ENCODE results near the gene KLHL28.

Gene KLHL28

GRCh38 chr14:44961554-44962333 is at the start of gene KLHL28, which contains the start of gene TOGARAM1:
Gene KLHL28 (minus strand): TSS chr14:44961947. CDS start chr14:44945928, 16,019 bp downstream.
Gene TOGARAM1 (plus strand): TSS chr14:44962190. CDS start chr14:44962422, 232 bp downstream.
- H3K27me3 Mint-ChIP-seq, result no peaks in the 10 kb centered on the region
- ATAC-seq (replicated peaks; ENCODE audit: extremely low read depth, poor library complexity, severe bottlenecking) (peak; percentile 89), DNase-seq (ENCODE audit: low spot score in 2 of 2) (peak; percentile 90 to 97)
- H3K36me3 Mint-ChIP-seq (ENCODE audit: insufficient read depth), result peaks cover 11% of the 10 kb centered on the region
- no peak within 1 kb of the TSS for H3K27ac Mint-ChIP-seq (ENCODE audit: low read depth)
- H3K4me3 Mint-ChIP-seq, result no peak within 1 kb of the TSS
- peaks cover 43% of the 10 kb centered on the region for H3K4me1 Mint-ChIP-seq
- H3K9me3 Mint-ChIP-seq, result peaks cover 7% of the 10 kb centered on the region

GRCh38 chr14:45003924-45004323 is 42.2 kb upstream of the KLHL28 start:
- Mint-ChIP-seq H3K27me3 (no peaks in the 10 kb centered on the region), H3K27ac (ENCODE audit: low read depth) (no peak overlapping the region)

GRCh38 chr14:44995770-44996294 is 34.1 kb upstream of the KLHL28 start:
- ATAC-seq (replicated peaks; ENCODE audit: extremely low read depth, poor library complexity, severe bottlenecking) (no peak), DNase-seq (ENCODE audit: low spot score in 2 of 2) (no peak)
- H3K9me3 Mint-ChIP-seq, result no peaks in the 10 kb centered on the region
- no peaks in the 10 kb centered on the region for H3K4me1 Mint-ChIP-seq
- H3K36me3 Mint-ChIP-seq (ENCODE audit: insufficient read depth), result peaks cover 5% of the 10 kb centered on the region
- no peaks in the 10 kb centered on the region for H3K27me3 Mint-ChIP-seq
- H3K27ac Mint-ChIP-seq (ENCODE audit: low read depth), result no peak overlapping the region
- no peak overlapping the region for H3K4me3 Mint-ChIP-seq

More at GRCh38 chr14:45003924-45004323, 42.2 kb upstream of the KLHL28 start:
- Mint-ChIP-seq H3K4me3 (no peak overlapping the region), H3K4me1 (no peaks in the 10 kb centered on the region), H3K9me3 (no peaks in the 10 kb centered on the region), H3K36me3 (ENCODE audit: insufficient read depth) (peaks cover 2% of the 10 kb centered on the region)
- ATAC-seq (replicated peaks; ENCODE audit: extremely low read depth, poor library complexity, severe bottlenecking), result no peak
- no peak for DNase-seq (ENCODE audit: low spot score in 2 of 2)

- H3K9me3 Mint-ChIP-seq, result no peaks in the 10 kb centered on the region
- no peaks in the 10 kb centered on the region for H3K4me1 Mint-ChIP-seq
- DNase-seq (ENCODE audit: low spot score in 2 of 2), result no peak
- no peaks in the 10 kb centered on the region for H3K27me3 Mint-ChIP-seq
- H3K36me3 Mint-ChIP-seq (ENCODE audit: insufficient read depth), result peaks cover 5% of the 10 kb centered on the region
- no peak for ATAC-seq (replicated peaks; ENCODE audit: extremely low read depth, poor library complexity, severe bottlenecking)
- no peak overlapping the region for H3K4me3 Mint-ChIP-seq
- no peak overlapping the region for H3K27ac Mint-ChIP-seq (ENCODE audit: low read depth)
Measured at GRCh38 chr14:44995196-44995595, 33.4 kb upstream of the KLHL28 start.

GRCh38 chr14:44990533-44990932 is 28.8 kb upstream of the KLHL28 start:
- Mint-ChIP-seq H3K36me3 (ENCODE audit: insufficient read depth) (no peaks in the 10 kb centered on the region), H3K27me3 (no peaks in the 10 kb centered on the region), H3K27ac (ENCODE audit: low read depth) (no peak overlapping the region), H3K9me3 (no peaks in the 10 kb centered on the region), H3K4me3 (no peak overlapping the region), H3K4me1 (no peaks in the 10 kb centered on the region)
- ATAC-seq (replicated peaks; ENCODE audit: extremely low read depth, poor library complexity, severe bottlenecking), result no peak
- DNase-seq (ENCODE audit: low spot score in 2 of 2), result no peak

- Mint-ChIP-seq H3K27me3 (no peaks in the 10 kb centered on the region), H3K4me1 (no peaks in the 10 kb centered on the region), H3K27ac (ENCODE audit: low read depth) (no peak overlapping the region), H3K9me3 (no peaks in the 10 kb centered on the region), H3K36me3 (ENCODE audit: insufficient read depth) (no peaks in the 10 kb centered on the region), H3K4me3 (no peak overlapping the region)
- DNase-seq (ENCODE audit: low spot score in 2 of 2) (no peak), ATAC-seq (replicated peaks; ENCODE audit: extremely low read depth, poor library complexity, severe bottlenecking) (no peak)
Measured at GRCh38 chr14:44989497-44990440, 28.0 kb upstream of the KLHL28 start.

GRCh38 chr14:44988694-44989093 is 26.9 kb upstream of the KLHL28 start:
- no peak for DNase-seq (ENCODE audit: low spot score in 2 of 2)
- H3K4me3 Mint-ChIP-seq, result no peak overlapping the region
- H3K9me3 Mint-ChIP-seq, result no peaks in the 10 kb centered on the region
- H3K27ac Mint-ChIP-seq (ENCODE audit: low read depth), result no peak overlapping the region
- no peaks in the 10 kb centered on the region for H3K4me1 Mint-ChIP-seq
- ATAC-seq (replicated peaks; ENCODE audit: extremely low read depth, poor library complexity, severe bottlenecking), result no peak
- no peaks in the 10 kb centered on the region for H3K36me3 Mint-ChIP-seq (ENCODE audit: insufficient read depth)
- H3K27me3 Mint-ChIP-seq, result no peaks in the 10 kb centered on the region

- Mint-ChIP-seq H3K36me3 (ENCODE audit: insufficient read depth) (peaks cover 3% of the 10 kb centered on the region), H3K9me3 (no peaks in the 10 kb centered on the region), H3K4me3 (no peak overlapping the region), H3K27me3 (no peaks in the 10 kb centered on the region), H3K27ac (ENCODE audit: low read depth) (peak overlapping the region; percentile 13), H3K4me1 (peaks cover 24% of the 10 kb centered on the region)
- ATAC-seq (replicated peaks; ENCODE audit: extremely low read depth, poor library complexity, severe bottlenecking), result no peak
- no peak for DNase-seq (ENCODE audit: low spot score in 2 of 2)
Measured at GRCh38 chr14:44982594-44982993, 20.8 kb upstream of the KLHL28 start.

- ATAC-seq (replicated peaks; ENCODE audit: extremely low read depth, poor library complexity, severe bottlenecking), result no peak
- Mint-ChIP-seq H3K4me1 (peaks cover 24% of the 10 kb centered on the region), H3K36me3 (ENCODE audit: insufficient read depth) (peaks cover 3% of the 10 kb centered on the region), H3K27me3 (no peaks in the 10 kb centered on the region), H3K9me3 (no peaks in the 10 kb centered on the region), H3K4me3 (no peak overlapping the region), H3K27ac (ENCODE audit: low read depth) (peak overlapping the region; percentile 2)
- no peak for DNase-seq (ENCODE audit: low spot score in 2 of 2)
Measured at GRCh38 chr14:44981198-44981597, 19.5 kb upstream of the KLHL28 start.

GRCh38 chr14:44979740-44980356 is 18.1 kb upstream of the KLHL28 start:
- Mint-ChIP-seq H3K36me3 (ENCODE audit: insufficient read depth) (peaks cover 3% of the 10 kb centered on the region), H3K9me3 (no peaks in the 10 kb centered on the region), H3K4me3 (no peak overlapping the region), H3K4me1 (peaks cover 24% of the 10 kb centered on the region), H3K27me3 (no peaks in the 10 kb centered on the region), H3K27ac (ENCODE audit: low read depth) (no peak overlapping the region)
- ATAC-seq (replicated peaks; ENCODE audit: extremely low read depth, poor library complexity, severe bottlenecking), result no peak
- DNase-seq (ENCODE audit: low spot score in 2 of 2), result no peak

GRCh38 chr14:44979273-44979672 is 17.5 kb upstream of the KLHL28 start:
- ATAC-seq (replicated peaks; ENCODE audit: extremely low read depth, poor library complexity, severe bottlenecking) (no peak), DNase-seq (ENCODE audit: low spot score in 2 of 2) (no peak)
- Mint-ChIP-seq H3K9me3 (no peaks in the 10 kb centered on the region), H3K4me3 (no peak overlapping the region), H3K27ac (ENCODE audit: low read depth) (no peak overlapping the region), H3K36me3 (ENCODE audit: insufficient read depth) (peaks cover 3% of the 10 kb centered on the region), H3K27me3 (no peaks in the 10 kb centered on the region), H3K4me1 (peaks cover 26% of the 10 kb centered on the region)

GRCh38 chr14:44971459-44971858 is 9.7 kb upstream of the KLHL28 start:
- Mint-ChIP-seq H3K27ac (ENCODE audit: low read depth) (no peak overlapping the region), H3K4me1 (peaks cover 74% of the 10 kb centered on the region), H3K36me3 (ENCODE audit: insufficient read depth) (no peaks in the 10 kb centered on the region), H3K9me3 (peaks cover 11% of the 10 kb centered on the region), H3K27me3 (no peaks in the 10 kb centered on the region), H3K4me3 (no peak overlapping the region)
- no peak for DNase-seq (ENCODE audit: low spot score in 2 of 2)
- ATAC-seq (replicated peaks; ENCODE audit: extremely low read depth, poor library complexity, severe bottlenecking), result no peak

Data from central memory CD8-positive, alpha-beta T cell (primary cell).